NCI-H2196 treated with DMSO at 0.1 percent for 48 hours (cell line): Measurements from ENCODE around the gene IL32.

ENCODE experiments used
- DNase-seq: peaks from one replicate; lab custom pipeline; 2025; ENCODE audit not compliant: unreplicated experiment; lab: John Stamatoyannopoulos, UW

IL32 gene, protein sequence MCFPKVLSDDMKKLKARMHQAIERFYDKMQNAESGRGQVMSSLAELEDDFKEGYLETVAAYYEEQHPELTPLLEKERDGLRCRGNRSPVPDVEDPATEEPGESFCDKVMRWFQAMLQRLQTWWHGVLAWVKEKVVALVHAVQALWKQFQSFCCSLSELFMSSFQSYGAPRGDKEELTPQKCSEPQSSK

DNA sequence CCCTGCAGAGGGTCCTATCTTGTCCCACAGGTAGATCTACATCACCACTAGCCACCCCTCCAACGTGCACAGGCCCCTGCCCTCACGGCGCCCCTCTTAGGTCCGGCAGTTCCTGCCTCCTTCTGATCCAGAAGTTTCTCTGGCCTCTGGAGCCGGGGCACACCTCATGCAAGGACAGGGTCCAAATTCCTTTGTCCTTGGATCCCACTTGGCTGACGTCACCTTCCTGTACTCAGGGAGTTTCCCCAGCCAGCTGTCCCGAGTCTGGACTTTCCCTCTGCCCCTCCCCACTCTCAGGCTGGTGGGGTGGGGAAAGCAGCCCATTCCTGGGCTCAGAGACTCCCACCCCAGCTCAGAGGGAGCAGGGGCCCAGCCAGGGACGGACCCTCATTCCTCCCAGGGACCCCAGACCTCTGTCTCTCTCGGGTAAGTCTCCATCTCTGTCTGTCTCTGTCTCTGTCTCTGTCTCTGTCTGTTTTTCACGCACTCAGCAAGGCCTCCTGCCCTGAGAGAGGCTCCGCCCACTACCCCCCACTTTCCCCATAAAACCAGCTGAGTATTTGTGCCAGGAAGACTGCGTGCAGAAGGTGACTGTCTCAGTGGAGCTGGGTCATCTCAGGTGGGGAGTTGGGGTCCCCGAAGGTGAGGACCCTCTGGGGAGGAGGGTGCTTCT, at the start of gene IL32:
TSS of gene IL32 (plus strand) at position 572 of the 673 bp plus-strand sequence. CDS start 172 bp downstream, outside the sequence.
- no peak for DNase-seq

DNA sequence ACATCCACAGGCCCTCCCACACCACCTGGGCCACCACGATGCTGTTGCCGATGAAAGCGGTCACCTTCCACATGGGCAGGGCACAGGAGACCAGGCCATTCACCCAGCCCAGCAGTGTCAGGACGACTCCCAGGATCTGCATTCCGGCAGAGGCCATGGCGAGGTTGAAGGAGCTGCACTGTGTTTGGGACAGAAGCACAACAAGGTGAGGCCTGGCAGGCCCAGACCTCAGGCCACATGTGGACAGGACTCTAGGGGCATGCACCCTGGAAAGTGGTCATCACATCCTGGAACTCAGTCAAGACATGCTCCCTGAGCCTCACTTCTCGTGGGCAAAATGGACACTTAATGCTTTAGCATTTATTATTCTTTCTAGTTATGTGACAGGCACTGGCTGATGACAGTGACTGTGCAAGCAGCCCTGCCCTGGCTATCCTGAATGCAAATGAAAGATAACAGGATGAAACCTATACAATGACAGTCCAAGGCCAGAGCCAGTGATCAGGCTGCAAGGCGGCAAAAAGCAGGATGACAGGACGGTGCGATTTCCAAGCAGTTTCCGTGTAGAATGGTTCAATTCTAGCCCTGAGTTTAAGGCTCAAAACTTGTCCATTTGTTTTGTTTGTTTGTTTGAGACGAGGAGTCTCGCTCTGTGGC, 49.4 kb upstream of the IL32 start:
- no peak for DNase-seq

DNA sequence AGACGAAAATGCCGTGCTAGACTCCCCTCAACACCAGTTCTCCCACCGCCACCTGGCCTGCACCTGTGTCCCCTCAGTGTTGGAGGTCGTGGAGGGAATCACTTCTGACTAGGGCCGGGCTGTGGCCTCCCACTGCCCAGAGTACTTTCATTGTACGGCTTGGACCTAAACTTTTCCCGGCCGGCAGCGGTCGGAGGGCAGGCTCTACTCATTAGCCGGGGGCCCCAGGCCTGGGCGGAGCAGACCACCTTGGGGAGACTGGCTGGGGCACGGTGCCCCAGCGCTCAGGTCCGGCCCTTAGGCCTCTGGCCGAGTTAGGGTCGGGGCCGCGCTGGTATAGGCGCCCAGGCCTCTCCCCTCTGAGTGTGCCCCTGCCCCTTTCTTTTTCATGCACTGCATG, 48.1 kb upstream of the IL32 start:
- DNase-seq = no peak

DNA sequence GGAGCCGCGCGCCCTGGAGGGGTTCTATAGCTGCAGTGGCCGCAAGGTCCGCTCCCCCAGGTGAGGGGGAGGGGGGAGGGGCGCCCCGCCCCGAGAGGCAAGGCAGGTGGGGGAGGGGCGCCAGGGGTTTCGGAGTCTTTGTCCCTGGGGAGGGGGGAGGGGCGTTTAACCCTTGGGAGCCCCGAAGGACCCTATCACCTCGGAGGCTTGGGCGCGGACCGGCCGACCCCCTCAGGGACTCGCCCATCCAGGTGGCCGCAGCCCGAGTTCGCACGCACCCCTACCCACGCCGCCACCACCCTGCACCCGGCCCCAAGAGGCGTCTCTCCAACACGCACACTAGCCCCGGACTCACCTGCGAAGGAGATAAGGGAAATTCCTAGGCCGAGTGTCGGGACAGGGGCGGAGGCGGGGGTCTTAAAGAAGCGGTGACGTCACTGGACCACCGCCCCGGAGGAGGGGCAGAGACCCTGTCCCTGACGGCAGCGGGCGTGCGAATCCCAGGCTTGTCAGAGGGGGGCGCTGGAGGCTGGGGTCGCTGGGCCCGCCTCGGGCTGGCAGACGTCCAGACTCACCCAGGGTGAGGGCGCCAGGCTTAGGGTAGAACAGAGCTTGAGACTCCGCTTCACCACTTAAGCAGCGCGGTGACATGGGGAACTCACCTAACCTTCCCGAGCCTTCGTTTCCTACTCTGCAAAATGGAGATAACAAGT, 47.5 kb upstream of the IL32 start, which contains the start of gene CLDN6:
TSS of gene CLDN6 (minus strand) at position 390 of the 713 bp plus-strand sequence. CDS start 2,162 bp downstream, outside the sequence.
- no peak for DNase-seq

DNA sequence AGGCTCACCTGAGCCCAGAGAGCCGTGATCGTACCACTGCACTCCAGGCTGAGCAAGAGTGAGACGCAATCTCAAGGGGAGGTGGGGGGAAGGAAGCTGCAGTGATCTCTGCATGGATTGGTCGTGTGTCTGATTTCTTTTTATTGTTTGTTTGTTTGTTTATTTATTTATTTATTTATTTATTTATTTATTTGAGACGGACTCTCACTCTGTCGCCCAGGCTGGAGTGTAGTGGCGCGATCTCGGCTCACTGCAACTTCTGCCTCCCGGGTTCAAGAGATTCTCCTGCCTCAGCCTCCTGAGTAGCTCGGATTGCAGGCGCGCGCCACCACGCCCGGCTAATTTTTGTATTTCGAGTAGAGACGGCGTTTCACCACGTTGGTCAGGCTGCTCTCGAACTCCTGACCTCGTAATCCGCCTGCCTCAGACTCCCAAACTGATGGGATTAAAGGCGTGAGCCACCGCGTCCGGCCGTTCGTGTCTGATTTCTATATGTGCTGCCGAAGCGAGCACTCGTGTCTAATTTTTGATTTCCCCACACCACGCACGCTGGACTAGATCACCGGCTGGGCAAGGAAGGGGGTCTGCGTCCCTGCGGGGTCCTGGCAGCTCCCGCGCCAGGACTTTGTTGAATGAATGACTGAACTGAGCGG, 45.7 kb upstream of the IL32 start:
- DNase-seq = no peak

DNA sequence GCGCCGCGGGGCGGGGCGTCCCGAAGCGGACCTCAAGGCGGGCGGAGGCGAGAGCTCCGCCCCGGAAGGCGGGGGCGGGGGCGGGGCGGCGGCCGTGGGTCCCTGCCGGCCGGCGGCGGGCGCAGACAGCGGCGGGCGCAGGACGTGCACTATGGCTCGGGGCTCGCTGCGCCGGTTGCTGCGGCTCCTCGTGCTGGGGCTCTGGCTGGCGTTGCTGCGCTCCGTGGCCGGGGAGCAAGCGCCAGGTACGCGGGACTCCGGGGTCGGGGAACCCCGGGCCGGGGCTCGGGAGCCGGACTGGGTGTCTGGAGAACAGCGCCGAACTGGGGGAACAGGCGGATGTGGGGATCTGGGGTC, 45.2 kb upstream of the IL32 start, which contains the start of gene TNFRSF12A:
TSS of gene TNFRSF12A (plus strand) at position 122 of the 357 bp plus-strand sequence. CDS start at position 152, 30 bp downstream.
- peak; percentile 47 for DNase-seq

DNA sequence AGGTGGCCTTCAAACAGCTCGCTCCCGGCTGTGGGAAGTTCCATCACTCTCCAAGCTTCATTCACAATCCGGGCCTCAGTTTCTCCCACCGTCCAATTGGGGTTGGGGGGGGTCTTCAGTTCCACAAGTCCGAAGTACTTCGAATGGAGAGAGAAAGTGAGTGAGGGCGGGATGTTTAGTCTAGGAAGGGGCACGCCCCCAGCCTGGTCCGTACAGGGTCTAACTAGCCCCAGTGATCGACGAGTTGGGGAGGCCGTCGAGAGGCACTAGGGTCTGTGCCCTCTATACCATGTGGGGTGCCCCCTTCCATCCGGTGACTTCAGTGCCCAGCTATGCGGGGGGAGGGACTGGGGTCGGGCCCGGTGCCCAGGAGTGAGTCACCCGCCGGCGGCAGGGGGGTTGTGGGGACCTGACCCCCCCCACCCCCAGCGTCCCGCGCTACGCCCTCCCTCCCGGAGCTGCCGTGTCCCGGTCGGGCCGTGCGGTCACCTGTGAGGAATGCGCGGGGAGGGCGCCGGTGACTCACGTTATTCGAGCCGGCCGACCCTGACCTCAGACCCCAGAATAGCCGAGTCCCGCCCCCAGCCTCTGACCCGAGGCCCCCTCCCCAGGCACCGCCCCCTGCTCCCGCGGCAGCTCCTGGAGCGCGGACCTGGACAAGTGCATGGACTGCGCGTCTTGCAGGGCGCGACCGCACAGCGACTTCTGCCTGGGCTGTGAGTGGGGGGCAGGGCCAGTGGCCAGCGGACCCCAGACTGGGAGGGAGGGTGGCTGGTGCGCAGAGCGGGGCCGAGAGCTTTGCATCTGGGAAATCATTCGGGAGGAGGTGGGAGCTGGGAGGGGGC, 44.6 kb upstream of the IL32 start:
- peak; percentile 39 for DNase-seq

DNA sequence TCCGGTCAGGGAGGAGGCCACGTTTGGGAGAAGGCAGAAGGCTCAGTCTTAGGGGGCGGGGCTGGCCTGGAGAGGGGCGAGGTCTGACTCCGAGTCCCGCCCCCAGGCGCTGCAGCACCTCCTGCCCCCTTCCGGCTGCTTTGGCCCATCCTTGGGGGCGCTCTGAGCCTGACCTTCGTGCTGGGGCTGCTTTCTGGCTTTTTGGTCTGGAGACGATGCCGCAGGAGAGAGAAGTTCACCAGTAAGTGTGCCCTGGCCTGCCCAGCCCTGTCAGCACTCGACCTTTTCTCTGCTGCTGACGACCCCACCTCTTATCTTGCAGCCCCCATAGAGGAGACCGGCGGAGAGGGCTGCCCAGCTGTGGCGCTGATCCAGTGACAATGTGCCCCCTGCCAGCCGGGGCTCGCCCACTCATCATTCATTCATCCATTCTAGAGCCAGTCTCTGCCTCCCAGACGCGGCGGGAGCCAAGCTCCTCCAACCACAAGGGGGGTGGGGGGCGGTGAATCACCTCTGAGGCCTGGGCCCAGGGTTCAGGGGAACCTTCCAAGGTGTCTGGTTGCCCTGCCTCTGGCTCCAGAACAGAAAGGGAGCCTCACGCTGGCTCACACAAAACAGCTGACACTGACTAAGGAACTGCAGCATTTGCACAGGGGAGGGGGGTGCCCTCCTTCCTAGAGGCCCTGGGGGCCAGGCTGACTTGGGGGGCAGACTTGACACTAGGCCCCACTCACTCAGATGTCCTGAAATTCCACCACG, 43.8 kb upstream of the IL32 start:
- DNase-seq = peak; percentile 40

DNA sequence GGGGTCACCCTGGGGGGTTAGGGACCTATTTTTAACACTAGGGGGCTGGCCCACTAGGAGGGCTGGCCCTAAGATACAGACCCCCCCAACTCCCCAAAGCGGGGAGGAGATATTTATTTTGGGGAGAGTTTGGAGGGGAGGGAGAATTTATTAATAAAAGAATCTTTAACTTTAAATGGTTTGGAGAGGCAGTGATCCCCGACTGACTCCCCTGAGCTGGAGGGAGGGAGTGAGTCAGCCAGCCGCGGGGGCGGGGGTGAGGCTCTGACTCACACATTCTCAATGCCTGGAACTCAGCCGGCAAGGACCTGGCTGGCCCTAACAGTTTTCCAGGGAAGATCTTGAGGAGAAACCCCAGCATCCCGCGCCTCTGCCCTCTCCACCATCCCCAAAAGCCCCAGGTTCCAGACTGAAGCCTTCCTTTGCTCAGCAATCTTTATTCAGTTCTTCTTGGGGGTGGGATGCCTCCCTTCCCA, 43.2 kb upstream of the IL32 start:
- DNase-seq = peak; percentile 59

DNA sequence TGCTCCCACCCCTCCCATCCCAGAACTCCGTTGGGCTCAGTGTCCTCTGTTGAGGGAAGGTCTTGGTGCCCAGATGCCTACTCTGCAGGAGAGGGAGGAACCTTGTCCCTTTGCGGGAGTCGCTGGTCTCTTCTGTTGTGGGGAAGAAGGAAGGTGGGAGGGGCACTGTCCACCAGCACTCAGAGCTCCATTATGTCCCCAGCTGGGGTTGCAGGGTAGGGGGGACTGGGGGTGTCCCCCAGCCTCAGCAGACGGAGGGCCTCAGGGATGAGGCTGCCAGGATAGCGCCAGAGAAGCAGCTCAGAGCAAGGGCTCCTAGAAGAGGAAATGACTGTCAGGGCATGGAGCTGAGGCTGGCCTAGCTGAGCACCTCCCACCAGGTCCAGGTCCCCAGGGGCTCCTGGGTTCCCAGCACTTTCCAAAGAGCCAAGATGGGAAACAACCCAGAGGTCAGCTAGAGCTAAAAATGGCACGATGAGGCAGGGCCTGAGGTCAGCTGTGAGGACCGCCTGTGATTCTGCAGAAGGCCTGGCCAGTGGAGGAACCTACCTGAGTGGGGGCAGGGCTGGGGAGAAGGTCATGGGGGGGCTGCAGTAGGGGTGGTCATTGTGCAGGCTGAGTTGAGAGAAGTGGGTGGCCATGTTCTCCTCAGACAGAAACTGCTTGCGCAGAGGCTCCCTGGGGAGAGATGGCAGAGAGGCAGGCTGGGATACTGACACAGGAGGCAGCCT, 42.6 kb upstream of the IL32 start:
- DNase-seq = no peak

DNA sequence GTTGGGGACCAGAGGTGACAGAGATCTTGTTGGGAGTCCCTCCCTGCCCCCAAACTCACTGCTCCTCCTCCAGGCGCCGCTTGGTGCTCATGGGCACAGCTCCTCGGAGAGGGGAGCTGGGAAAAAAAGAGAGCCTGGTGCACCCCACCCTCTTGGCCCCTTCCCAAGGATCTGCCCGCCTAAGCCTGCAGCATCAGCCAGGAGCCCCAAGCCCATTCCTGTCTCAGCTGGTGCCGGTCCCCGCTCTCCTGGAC, 42.1 kb upstream of the IL32 start:
- DNase-seq = no peak

DNA sequence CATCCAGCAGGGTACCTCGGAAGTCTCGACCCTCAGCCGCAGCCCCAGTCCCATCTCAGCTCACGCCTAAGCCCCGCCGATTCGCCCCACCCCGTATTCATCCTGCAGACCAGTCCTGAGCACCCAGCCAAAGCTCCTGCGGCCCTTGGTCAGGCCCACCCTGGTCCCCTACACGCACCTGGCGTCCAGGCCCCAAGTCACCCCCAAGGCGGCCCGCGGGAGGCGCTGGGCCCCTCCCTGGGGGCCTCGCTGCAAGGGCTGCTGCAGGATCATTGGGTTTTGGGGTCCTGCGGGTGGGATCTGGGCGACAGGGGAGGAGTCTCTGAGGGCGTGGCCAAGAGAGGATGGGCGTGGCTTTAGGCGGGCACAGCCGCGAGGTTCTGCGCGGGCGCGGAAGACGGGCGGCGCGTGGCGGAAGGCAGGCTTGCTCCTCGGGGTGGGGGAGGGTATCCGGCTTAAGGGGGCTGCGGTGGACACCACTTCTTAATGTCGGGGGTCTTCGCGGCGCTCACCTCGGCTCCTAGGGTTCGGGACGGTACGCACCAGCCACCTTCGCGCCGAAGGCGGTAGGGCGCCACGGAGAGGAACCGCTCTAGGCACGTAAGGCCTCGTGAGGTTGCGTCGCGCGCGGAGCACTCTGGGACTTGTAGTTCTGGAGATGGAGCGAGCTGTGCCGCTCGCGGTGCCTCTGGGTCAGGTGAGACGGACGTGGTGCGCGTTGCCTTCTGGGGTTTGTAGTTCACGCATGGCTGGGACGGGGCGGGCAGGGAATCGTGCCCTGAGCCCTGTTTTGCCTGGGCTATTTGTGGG, 41.6 kb upstream of the IL32 start, which contains the start of the genes HCFC1R1 and THOC6:
TSS of gene HCFC1R1 (minus strand) at position 274 of the 810 bp plus-strand sequence. CDS start at position 273, 1 bp downstream.
TSS of gene THOC6 (plus strand) at position 367 of the 810 bp plus-strand sequence. CDS start at position 659, 292 bp downstream.
- DNase-seq = peak; percentile 91

DNA sequence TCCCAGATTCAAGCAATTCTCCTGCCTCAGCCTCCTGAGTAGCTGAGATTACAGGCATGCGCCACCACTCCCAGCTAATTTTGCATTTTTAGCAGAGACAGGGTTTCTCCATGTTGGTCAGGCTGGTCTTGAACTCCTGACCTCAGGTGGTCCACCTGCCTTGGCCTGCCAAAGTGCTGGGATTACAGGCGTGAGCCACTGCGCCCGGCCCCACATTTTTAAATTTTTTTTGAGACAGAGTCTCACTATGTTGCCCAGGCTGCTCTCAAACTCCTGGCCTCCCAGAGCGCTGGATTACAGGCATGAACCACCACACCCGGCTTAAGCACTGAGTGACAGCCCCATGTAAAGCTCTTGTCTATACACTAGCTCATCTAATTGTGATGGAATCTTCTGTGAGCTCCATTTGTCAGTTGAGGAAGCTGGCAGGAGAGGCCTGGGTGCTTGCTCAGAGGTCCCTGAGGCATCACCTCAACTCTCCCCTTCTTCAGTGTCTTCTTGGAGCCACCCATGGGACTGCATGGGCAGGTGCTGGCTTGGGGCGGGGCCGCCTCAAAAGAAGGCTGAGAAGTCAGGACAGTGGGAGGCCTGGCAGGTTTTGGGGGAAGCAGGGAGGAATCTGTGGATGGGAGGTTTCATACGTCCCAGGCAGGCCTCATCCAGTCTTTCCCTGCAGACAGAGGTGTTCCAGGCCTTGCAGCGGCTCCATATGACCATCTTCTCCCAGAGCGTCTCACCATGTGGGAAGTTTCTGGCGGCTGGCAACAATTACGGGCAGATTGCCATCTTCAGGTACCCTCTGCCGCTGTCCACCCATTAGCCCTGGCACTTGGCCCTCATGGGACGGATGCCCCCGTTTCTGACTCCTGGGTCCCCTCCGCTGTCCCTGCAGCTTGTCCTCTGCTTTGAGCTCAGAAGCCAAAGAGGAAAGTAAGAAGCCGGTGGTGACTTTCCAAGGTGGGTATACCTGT, 40.1 kb upstream of the IL32 start:
- no peak for DNase-seq

DNA sequence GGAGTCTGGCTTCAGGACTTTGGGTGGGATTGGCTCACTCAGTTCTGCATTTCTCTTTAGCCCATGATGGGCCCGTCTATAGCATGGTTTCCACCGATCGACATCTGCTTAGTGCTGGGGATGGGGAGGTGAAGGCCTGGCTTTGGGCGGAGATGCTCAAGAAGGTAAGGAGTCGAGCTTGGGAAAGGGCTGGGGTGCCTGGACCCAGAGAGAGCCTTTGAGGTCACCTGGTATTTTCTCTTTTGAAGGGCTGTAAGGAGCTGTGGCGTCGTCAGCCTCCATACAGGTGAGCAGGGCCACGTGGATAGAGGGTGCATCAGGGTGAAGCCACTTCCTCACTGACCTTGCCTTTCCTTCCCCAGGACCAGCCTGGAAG, 39.4 kb upstream of the IL32 start:
- DNase-seq = no peak

DNA sequence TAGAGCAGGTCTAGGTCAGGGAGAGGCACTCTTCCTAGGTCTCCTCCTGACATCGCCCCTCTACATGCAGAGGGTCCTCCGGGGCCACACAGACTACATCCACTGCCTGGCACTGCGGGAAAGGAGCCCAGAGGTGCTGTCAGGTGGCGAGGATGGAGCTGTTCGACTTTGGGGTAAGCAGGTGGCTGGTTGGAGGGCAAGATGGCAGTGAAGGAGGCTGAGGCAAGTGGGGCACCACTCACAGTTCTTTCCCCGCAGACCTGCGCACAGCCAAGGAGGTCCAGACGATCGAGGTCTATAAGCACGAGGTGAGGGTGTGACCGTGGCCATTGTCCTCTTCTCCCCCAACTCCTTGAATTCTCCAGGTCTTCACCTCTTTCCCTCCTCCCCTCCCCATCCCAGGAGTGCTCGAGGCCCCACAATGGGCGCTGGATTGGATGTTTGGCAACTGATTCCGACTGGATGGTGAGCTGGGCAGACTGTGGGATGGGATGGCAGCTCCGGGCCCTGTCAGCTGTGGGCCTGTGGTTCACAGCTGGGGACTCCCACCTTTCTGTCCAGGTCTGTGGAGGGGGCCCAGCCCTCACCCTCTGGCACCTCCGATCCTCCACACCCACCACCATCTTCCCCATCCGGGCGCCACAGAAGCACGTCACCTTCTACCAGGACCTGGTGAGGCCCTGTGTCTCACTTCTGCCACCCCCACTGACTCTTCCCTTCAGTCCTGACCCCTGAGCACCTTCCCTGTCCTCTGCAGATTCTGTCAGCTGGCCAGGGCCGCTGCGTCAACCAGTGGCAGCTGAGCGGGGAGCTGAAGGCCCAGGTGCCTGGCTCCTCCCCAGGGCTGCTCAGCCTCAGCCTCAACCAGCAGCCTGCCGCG, 38.6 kb upstream of the IL32 start:
- DNase-seq = no peak

DNA sequence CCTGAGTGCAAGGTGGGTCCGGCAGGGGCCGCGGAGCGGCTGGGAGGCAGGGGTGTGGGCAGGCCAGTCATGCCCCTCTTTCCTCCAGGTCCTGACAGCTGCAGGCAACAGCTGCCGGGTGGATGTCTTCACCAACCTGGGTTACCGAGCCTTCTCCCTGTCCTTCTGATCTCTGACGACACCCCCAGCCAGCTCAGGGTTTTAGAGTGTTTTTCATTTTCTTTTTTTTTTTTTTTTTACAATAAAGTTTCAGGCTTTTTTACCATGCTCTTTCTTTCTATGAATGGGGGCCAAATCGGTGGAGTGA, 38.0 kb upstream of the IL32 start:
- no peak for DNase-seq
